ENCODE measurements around the gene BUD23.

BUD23 gene

GRCh38 chr7:73683056-73683787 is at the start of gene BUD23, which contains the start of gene DNAJC30:
Gene BUD23, plus strand, starts transcription at chr7:73683597. Its CDS starts 29 bp downstream, at chr7:73683626.
Gene DNAJC30, minus strand, starts transcription at chr7:73683453. Its CDS starts 30 bp downstream, at chr7:73683423.
- Histone ChIP-seq H3K4me1 (ENCODE audit: insufficient read depth, low read length) (peaks cover 2% of the 10 kb centered on the region; the same call in 1 of the 2 replicates), H3K9me3 (ENCODE audit: insufficient read depth, low read depth, low read length) (no peaks in the 10 kb centered on the region), H3K9ac (ENCODE audit: low read depth, low read length) (peak within 1 kb of the TSS; percentile 98), H3K27ac (ENCODE audit: low read length) (peak within 1 kb of the TSS; percentile 74), H3K27me3 (ENCODE audit: insufficient read depth, low read length) (no peaks in the 10 kb centered on the region), H3K4me3 (ENCODE audit: low read length) (peak within 1 kb of the TSS; percentile 97), H3K36me3 (ENCODE audit: insufficient read depth, low read depth, low read length) (peaks cover 27% of the 10 kb centered on the region)

GRCh38 chr7:73633844-73634243 is 49.6 kb upstream of the BUD23 start:
- Histone ChIP-seq H3K27ac (ENCODE audit: low read length) (no peak overlapping the region), H3K9ac (ENCODE audit: low read depth, low read length) (no peak overlapping the region), H3K9me3 (ENCODE audit: insufficient read depth, low read depth, low read length) (no peaks in the 10 kb centered on the region), H3K4me1 (ENCODE audit: insufficient read depth, low read length) (no peaks in the 10 kb centered on the region), H3K4me3 (ENCODE audit: low read length) (no peak overlapping the region), H3K36me3 (ENCODE audit: insufficient read depth, low read depth, low read length) (no peaks in the 10 kb centered on the region), H3K27me3 (ENCODE audit: insufficient read depth, low read length) (no peaks in the 10 kb centered on the region; the same call in 1 of the 2 replicates)

GRCh38 chr7:73635428-73636200 is 47.8 kb upstream of the BUD23 start:
- Histone ChIP-seq H3K36me3 (ENCODE audit: insufficient read depth, low read depth, low read length) (no peaks in the 10 kb centered on the region), H3K9ac (ENCODE audit: low read depth, low read length) (no peak overlapping the region), H3K9me3 (ENCODE audit: insufficient read depth, low read depth, low read length) (no peaks in the 10 kb centered on the region), H3K4me1 (ENCODE audit: insufficient read depth, low read length) (no peaks in the 10 kb centered on the region), H3K27ac (ENCODE audit: low read length) (no peak overlapping the region), H3K4me3 (ENCODE audit: low read length) (no peak overlapping the region), H3K27me3 (ENCODE audit: insufficient read depth, low read length) (no peaks in the 10 kb centered on the region)

GRCh38 chr7:73638911-73639310 is 44.5 kb upstream of the BUD23 start:
- no peak overlapping the region for H3K4me3 ChIP-seq (ENCODE audit: low read length)
- no peaks in the 10 kb centered on the region for H3K4me1 ChIP-seq (ENCODE audit: insufficient read depth, low read length)
- no peak overlapping the region for H3K27ac ChIP-seq (ENCODE audit: low read length)
- H3K27me3 ChIP-seq (ENCODE audit: insufficient read depth, low read length), result no peaks in the 10 kb centered on the region
- H3K9ac ChIP-seq (ENCODE audit: low read depth, low read length), result no peak overlapping the region
- no peaks in the 10 kb centered on the region for H3K36me3 ChIP-seq (ENCODE audit: insufficient read depth, low read depth, low read length)
- no peaks in the 10 kb centered on the region for H3K9me3 ChIP-seq (ENCODE audit: insufficient read depth, low read depth, low read length)

GRCh38 chr7:73642834-73643233 is 40.6 kb upstream of the BUD23 start:
- Histone ChIP-seq H3K9ac (ENCODE audit: low read depth, low read length) (no peak overlapping the region), H3K36me3 (ENCODE audit: insufficient read depth, low read depth, low read length) (no peaks in the 10 kb centered on the region), H3K4me3 (ENCODE audit: low read length) (no peak overlapping the region), H3K4me1 (ENCODE audit: insufficient read depth, low read length) (peaks cover 4% of the 10 kb centered on the region; the same call in 1 of the 2 replicates), H3K27me3 (ENCODE audit: insufficient read depth, low read length) (peaks cover 29% of the 10 kb centered on the region), H3K27ac (ENCODE audit: low read length) (no peak overlapping the region), H3K9me3 (ENCODE audit: insufficient read depth, low read depth, low read length) (no peaks in the 10 kb centered on the region)

GRCh38 chr7:73644688-73645286 is 38.6 kb upstream of the BUD23 start:
- Histone ChIP-seq H3K4me3 (ENCODE audit: low read length) (no peak overlapping the region), H3K9ac (ENCODE audit: low read depth, low read length) (no peak overlapping the region), H3K36me3 (ENCODE audit: insufficient read depth, low read depth, low read length) (no peaks in the 10 kb centered on the region)

GRCh38 chr7:73645643-73646174 is 37.7 kb upstream of the BUD23 start:
- Histone ChIP-seq H3K27me3 (ENCODE audit: insufficient read depth, low read length) (peaks cover 57% of the 10 kb centered on the region), H3K9ac (ENCODE audit: low read depth, low read length) (no peak overlapping the region), H3K36me3 (ENCODE audit: insufficient read depth, low read depth, low read length) (no peaks in the 10 kb centered on the region), H3K27ac (ENCODE audit: low read length) (no peak overlapping the region), H3K9me3 (ENCODE audit: insufficient read depth, low read depth, low read length) (no peaks in the 10 kb centered on the region), H3K4me3 (ENCODE audit: low read length) (no peak overlapping the region), H3K4me1 (ENCODE audit: insufficient read depth, low read length) (peaks cover 4% of the 10 kb centered on the region; the same call in 1 of the 2 replicates)

More at GRCh38 chr7:73644688-73645286, 38.6 kb upstream of the BUD23 start:
- H3K9me3 ChIP-seq (ENCODE audit: insufficient read depth, low read depth, low read length), result no peaks in the 10 kb centered on the region
- H3K27ac ChIP-seq (ENCODE audit: low read length), result no peak overlapping the region
- peaks cover 49% of the 10 kb centered on the region for H3K27me3 ChIP-seq (ENCODE audit: insufficient read depth, low read length)
- H3K4me1 ChIP-seq (ENCODE audit: insufficient read depth, low read length), result peaks cover 4% of the 10 kb centered on the region; the same call in 1 of the 2 replicates

- no peaks in the 10 kb centered on the region for H3K36me3 ChIP-seq (ENCODE audit: insufficient read depth, low read depth, low read length)
- no peaks in the 10 kb centered on the region for H3K9me3 ChIP-seq (ENCODE audit: insufficient read depth, low read depth, low read length)
- peaks cover 66% of the 10 kb centered on the region for H3K27me3 ChIP-seq (ENCODE audit: insufficient read depth, low read length)
- H3K27ac ChIP-seq (ENCODE audit: low read length), result no peak overlapping the region
- H3K4me3 ChIP-seq (ENCODE audit: low read length), result peak overlapping the region; percentile 57; the same call in 1 of the 2 replicates
- no peak overlapping the region; the same call in 1 of the 2 replicates for H3K9ac ChIP-seq (ENCODE audit: low read depth, low read length)
- H3K4me1 ChIP-seq (ENCODE audit: insufficient read depth, low read length), result peaks cover 4% of the 10 kb centered on the region; the same call in 1 of the 2 replicates
These were observed 36.3 kb upstream of the BUD23 start for GRCh38 chr7:73646785-73647724.

- H3K27me3 ChIP-seq (ENCODE audit: insufficient read depth, low read length), result peaks cover 66% of the 10 kb centered on the region
- peak overlapping the region; percentile 68 for H3K4me3 ChIP-seq (ENCODE audit: low read length)
- no peaks in the 10 kb centered on the region for H3K9me3 ChIP-seq (ENCODE audit: insufficient read depth, low read depth, low read length)
- no peak overlapping the region for H3K27ac ChIP-seq (ENCODE audit: low read length)
- H3K9ac ChIP-seq (ENCODE audit: low read depth, low read length), result peak overlapping the region; percentile 63; the same call in 1 of the 2 replicates
- H3K36me3 ChIP-seq (ENCODE audit: insufficient read depth, low read depth, low read length), result no peaks in the 10 kb centered on the region
- H3K4me1 ChIP-seq (ENCODE audit: insufficient read depth, low read length), result peaks cover 4% of the 10 kb centered on the region; the same call in 1 of the 2 replicates
These were observed 35.4 kb upstream of the BUD23 start for GRCh38 chr7:73647725-73648592.
